NCI-H69 (cell line): Measurements from ENCODE around the gene NDUFA9.

Experiments
- DNase-seq: peaks from one replicate; lab custom pipeline; 2025; lab: John Stamatoyannopoulos, UW

Gene NDUFA9

GRCh38 chr12:4648501-4649357, at the start of gene NDUFA9, which contains the start of gene AKAP3:
TSS of gene NDUFA9 (plus strand) at chr12:4649114. CDS start at chr12:4649127, 13 bp downstream.
TSS of gene AKAP3 (minus strand) at chr12:4649051. CDS start at chr12:4638196, 10,855 bp downstream.
- peak; percentile 94 for DNase-seq

- DNase-seq: no peak
Observed at GRCh38 chr12:4603421-4603820, 45.5 kb upstream of the NDUFA9 start.

- no peak for DNase-seq
Observed at GRCh38 chr12:4603946-4604345, 45.0 kb upstream of the NDUFA9 start.

GRCh38 chr12:4604684-4605193, 44.2 kb upstream of the NDUFA9 start:
- DNase-seq: peak; percentile 89

GRCh38 chr12:4607056-4607455, 41.9 kb upstream of the NDUFA9 start:
- no peak for DNase-seq

- DNase-seq: no peak
Observed at GRCh38 chr12:4609071-4609470, 39.8 kb upstream of the NDUFA9 start.

GRCh38 chr12:4610481-4610880, 38.4 kb upstream of the NDUFA9 start:
- no peak for DNase-seq

- no peak for DNase-seq
Observed at GRCh38 chr12:4615667-4616066, 33.2 kb upstream of the NDUFA9 start.

- DNase-seq: no peak
Observed at GRCh38 chr12:4621511-4621910, 27.4 kb upstream of the NDUFA9 start.

- no peak for DNase-seq
Observed at GRCh38 chr12:4626543-4626942, 22.4 kb upstream of the NDUFA9 start.

GRCh38 chr12:4628406-4628805, 20.5 kb upstream of the NDUFA9 start:
- no peak for DNase-seq

GRCh38 chr12:4630262-4630661, 18.7 kb upstream of the NDUFA9 start:
- DNase-seq: no peak

GRCh38 chr12:4643747-4644146, 5.2 kb upstream of the NDUFA9 start:
- DNase-seq: no peak

GRCh38 chr12:4645023-4645422, 3.9 kb upstream of the NDUFA9 start:
- no peak for DNase-seq

- no peak for DNase-seq
Observed at GRCh38 chr12:4648104-4648500, 812 bp upstream of the NDUFA9 start.

- no peak for DNase-seq
Observed at GRCh38 chr12:4649358-4649661, 396 bp downstream of the NDUFA9 start.

- DNase-seq: no peak
Observed at GRCh38 chr12:4653257-4653656, 4.3 kb downstream of the NDUFA9 start.

GRCh38 chr12:4653691-4654090, 4.8 kb downstream of the NDUFA9 start:
- no peak for DNase-seq

GRCh38 chr12:4663971-4664505, 15.1 kb downstream of the NDUFA9 start:
- no peak for DNase-seq

- no peak for DNase-seq
Observed at GRCh38 chr12:4665236-4665635, 16.3 kb downstream of the NDUFA9 start.

GRCh38 chr12:4679711-4680110, 30.8 kb downstream of the NDUFA9 start:
- DNase-seq: no peak

- no peak for DNase-seq
Observed at GRCh38 chr12:4681732-4682131, 32.8 kb downstream of the NDUFA9 start.

- DNase-seq: peak; percentile 36
Observed at GRCh38 chr12:4685317-4685716, 36.4 kb downstream of the NDUFA9 start.

- no peak for DNase-seq
Observed at GRCh38 chr12:4690760-4691159, 41.8 kb downstream of the NDUFA9 start.
